Stimulated activated CD8-positive, alpha-beta memory T cell treated with anti-CD3 and anti-CD28 coated beads, Interleukin-12 subunit alpha, Interleukin-12 subunit beta, amount 100 ng/mL, for 4 hours (primary cell): Measurements from ENCODE around the gene DUSP5.

Experiments used
- DNase-seq: peaks from one replicate; pipeline ENCODE4 v3.0.0-alpha.2; 2020; ENCODE audit warnings: low read depth

The DUSP5 gene

DNA sequence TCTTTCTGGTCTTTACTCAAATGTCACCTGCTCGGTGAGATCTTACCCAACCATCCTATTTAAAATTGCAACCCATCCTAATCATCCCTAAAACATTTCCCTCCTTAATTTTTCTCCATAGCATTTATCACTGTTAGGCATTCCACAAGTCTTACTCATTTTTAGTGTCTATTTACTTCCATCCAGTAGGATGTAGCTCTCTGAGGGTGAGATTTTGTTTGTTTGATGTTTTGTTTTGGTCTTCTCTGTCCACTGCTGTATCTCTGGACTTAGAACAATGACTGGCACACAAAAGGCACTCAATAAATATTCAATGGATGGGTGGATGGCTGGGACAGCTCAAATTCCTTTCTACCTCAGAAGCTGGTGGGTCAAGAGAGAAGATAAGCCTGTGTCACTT, 15.8 kb upstream of the DUSP5 start:
- no peak for DNase-seq

DNA sequence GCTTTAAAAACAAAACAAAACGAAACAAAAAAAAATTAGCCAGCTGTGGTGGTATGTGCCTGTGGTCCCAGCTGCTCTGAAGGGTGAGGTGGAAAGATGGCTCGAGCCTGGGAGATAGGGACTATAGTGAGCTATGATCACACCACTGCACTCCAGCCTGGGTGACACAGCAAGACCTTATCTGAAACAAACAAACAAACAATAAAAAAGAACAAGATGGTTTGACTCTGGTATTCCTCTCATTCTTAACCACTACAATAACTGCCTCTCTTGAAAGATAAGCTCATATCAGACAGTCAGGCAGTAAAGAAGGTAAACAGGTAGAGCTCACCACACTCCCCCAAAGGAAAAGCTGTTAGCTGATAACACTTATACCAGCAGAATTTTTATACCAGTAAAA, 14.1 kb upstream of the DUSP5 start:
- no peak for DNase-seq

DNA sequence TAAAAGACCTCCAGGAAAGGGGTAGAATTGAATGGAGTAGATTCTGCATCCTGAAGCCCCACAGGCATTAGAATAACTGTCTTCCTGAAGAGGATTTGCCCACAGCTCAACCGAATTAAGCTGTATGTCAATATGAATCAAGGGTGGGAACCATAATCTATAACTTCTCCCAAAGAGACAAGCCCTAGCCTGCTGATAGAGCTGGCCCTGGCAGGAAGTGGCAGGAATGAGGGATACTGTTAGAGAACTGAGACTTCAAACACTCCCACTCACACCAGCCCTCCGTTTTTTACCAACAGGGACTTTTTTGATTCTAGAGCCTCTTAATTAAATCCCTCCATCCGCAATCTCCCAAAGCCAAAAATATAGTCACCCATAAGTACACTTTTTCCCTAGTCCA, 12.2 kb upstream of the DUSP5 start:
- no peak for DNase-seq

DNA sequence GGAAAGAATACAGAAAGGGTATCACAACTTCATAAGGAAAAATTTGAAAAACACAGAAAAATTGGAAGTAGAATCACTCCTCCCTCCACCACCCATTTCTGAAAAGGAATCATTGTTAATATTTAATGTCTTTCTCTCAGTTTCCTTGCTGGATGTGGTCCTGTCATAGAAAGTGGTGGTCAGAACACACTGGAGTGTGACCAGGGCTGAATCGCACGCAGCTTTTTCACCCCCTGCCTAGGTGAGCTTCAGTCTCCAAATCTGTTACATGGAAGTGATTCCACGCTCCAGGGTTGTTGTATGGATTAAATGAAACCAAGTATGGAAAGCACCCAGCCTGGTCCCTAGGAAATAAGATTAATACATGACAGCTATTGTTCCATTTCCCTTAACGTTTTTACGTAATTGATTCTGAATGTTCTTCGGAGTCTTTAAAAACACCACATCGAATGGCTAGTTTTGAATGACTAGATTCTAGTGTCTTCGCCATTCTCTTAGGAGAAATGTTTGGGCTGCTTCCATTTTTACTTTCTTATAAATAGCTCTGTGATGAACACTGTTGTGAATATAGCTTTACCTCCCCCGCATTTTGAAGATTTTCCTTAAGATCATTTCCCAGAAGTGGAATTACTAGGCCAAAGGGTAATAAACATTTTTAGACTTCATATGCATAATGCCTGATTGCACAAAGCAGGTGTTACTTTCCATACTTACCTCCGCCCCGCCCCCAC, 10.9 kb upstream of the DUSP5 start:
- no peak for DNase-seq

DNA sequence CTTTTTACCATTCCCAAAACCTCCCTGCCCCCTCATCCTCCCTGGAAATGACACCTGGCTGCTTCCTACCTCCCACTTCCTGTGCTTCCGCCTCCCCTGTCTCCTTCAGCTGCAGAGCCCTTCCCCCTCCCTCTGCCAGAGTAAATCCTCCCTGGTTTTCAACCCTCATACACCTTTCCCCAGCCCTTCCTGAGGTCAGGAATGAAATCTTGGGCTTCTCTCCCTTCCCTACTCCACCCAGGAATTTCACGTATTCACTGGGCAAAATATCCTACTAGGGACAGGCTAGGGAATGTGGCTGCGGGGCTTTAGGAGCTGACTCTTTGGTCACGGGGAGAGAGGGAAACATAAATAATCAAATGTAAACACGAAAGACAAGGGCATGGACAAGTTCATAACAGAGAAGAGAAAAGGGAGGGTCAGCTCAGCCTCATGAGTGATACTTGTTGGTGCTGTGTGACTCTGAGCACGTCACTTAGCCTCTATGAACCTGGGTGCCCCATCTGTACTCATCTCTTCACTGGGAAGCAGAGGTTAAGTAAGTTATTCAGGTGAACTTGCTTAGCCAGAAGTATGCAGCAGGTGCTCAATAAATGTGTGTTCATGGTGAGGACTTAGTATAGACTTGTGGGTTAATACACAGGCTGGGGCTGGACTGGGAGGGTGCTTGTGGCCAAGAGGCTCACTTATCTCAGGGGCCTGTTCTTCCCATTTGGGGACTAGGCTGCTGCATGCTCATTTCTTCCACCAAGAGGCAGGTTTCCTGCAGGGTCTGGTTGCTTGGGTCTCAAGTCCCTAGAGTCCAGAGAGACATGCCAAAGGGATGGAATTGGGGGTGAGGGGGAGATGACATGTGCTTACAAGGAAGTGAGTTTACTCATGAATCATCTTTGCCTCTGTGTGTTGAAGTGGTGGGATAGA, 10.0 kb upstream of the DUSP5 start:
- DNase-seq, result no peak

- no peak for DNase-seq
Observed at GRCh38 chr10:110488332-110488681, 9.4 kb upstream of the DUSP5 start.

- DNase-seq, result no peak
Observed at GRCh38 chr10:110488940-110489339, 8.8 kb upstream of the DUSP5 start.

DNA sequence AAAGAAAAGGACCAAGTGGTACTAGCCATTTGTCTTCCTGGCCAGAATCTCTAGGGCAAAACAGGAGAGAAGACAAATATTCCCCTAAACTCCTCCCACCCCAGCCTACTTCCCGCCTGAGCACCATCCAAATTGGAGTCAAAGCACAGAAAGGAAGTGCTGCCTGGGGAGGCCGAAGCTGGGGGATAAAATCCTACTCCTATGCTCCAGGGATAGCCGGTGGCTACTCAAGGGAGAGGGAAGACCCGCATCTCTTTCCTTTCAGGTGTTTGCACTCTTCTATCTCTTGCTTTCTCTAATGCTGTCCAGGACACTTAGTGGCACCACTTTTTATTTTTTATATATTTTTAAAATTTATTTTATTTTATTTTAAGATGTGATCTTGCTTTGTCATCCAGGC, 7.1 kb upstream of the DUSP5 start:
- no peak for DNase-seq

- DNase-seq, result no peak
Observed at GRCh38 chr10:110491346-110491745, 6.4 kb upstream of the DUSP5 start.

GRCh38 chr10:110492069-110492822, 5.5 kb upstream of the DUSP5 start:
- DNase-seq, result no peak

DNA sequence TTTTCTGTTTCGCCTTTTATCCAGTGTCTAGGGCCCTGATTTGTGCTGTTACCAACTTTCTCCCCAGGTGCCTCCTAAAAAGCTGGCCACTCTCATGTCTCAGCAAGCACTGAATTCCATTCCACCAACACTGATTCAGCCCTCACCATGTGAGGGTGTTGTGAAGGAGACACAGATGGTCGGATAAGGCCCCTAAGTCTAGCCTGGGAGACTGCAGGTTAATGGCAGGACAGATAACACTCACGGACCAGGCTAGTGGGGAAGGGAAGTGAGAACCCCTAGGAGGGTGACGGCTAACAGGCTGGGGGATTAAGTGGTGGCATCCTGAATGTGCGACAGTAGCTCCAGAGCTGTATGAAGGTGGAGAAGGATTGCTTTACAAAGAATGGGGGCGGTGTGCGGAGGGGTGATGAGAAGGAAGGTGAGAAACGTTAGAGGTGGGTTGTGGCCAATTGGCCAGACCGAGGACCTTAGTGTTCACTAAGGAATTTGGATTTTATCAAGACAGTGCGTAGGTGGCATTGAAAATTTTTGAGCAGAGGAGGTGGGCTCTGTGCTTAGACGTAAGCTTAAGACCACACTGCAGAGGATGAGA, 3.8 kb upstream of the DUSP5 start:
- no peak for DNase-seq

DNA sequence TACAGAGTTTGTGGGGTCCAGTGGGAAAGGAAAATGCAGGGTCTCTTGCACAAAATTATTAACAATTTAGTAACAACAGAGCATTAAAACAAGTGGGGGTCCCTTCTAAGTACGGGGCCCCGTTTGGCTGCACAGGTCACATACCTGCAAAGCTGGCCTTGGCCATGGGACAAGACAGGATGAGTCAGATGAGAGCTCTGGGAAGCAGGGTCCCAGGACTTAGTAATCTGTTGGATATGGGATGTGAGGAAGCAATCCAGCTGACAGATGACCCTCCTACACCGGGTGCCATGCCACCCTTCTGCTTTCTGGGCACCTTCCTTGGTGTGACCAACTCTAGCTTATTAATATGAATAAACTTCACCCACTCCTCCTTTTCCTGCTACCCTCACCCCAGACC, 3.2 kb upstream of the DUSP5 start:
- DNase-seq, result no peak

- peak; percentile 47 for DNase-seq
Observed at GRCh38 chr10:110495731-110496552, 1.8 kb upstream of the DUSP5 start.

GRCh38 chr10:110496553-110497437, 912 bp upstream of the DUSP5 start:
- DNase-seq, result no peak

GRCh38 chr10:110498087-110498981, 627 bp downstream of the DUSP5 start:
- peak; percentile 46 for DNase-seq

DNA sequence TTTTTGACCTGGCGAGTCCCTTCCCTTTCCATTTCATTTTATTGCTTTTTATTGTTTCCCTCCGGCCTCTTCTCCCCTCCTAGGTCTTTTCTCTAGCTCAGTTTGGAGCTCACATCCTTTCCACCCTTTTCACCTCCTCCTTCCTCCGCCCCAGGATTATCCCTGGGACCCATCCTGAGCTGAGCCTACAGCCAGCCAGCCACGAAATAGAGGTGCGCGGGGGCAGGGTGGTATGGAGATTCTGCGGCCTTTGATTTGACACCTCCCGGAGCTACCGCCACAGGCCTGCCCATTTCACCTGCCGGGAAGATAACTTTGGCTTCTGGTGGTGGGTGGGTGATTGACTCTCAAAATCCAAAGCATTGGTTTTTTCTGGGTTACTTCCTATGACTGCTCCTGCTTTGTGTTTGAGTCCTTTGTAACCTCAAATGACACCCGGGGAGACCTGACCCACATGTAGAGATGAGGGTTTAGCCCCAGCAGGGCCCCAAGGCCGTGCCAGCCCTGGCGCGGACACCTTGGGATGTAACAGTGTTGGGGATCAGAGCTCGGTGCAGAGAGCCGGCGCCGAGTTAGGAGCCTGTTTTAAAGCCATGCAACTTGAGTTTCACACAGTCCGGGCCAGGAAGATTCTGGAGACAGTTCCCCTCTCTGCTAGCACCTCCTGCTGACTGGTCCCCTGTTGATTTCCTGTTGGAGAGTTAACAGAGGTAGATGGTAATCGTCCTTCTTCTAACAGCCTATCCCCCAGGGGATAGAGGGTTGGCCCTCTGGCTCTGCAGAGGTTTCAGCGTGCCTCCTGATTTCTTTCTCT, 1.5 kb downstream of the DUSP5 start:
- peak; percentile 24 for DNase-seq

GRCh38 chr10:110499796-110500514, 2.2 kb downstream of the DUSP5 start:
- DNase-seq, result no peak

DNA sequence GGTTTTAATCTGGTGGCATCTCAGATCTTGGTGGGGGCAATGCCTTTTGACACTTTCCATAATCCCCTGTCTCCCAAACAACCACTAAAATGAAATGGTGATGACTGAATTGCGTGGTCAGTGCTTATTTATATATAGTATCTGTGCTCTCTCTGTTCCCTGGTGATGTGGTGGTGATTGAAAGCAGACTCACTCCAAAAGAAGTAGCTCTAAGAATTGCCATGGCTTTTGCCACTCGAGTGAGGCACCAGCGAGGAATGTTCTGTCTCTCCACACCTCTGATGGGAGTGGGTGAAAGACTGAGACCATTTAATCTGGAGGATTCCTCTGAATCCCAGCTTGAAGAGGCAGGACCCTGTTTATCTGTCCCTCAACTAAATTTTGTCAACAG, 2.8 kb downstream of the DUSP5 start:
- DNase-seq, result no peak
